Hematopoietic multipotent progenitor cell treated with erythropoietin and hydrocortisone succinate and interleukin-3 and kit ligand, for 6 days (in vitro differentiated cells): ENCODE results near the gene ADCY10.
"Not testable (repeated sequence)": the region's sequence is repeated elsewhere in the genome, so short reads cannot be mapped to it uniquely, and the experiment has no call there.

Experiments used
- DNase-seq: peaks from one replicate; pipeline ENCODE4 v3.0.0-alpha.2; 2015

ADCY10 gene

GRCh38 chr1:167913895-167914496 is at the start of gene ADCY10:
ADCY10 (minus strand) TSS chr1:167914134; CDS start chr1:167905140, 8,994 bp downstream.
- DNase-seq: no peak

- no peak for DNase-seq
Observed at GRCh38 chr1:167957710-167958109, 43.8 kb upstream of the ADCY10 start.

- DNase-seq: no peak
Observed at GRCh38 chr1:167955915-167956314, 42.0 kb upstream of the ADCY10 start.

GRCh38 chr1:167950569-167950968 is 36.6 kb upstream of the ADCY10 start:
- DNase-seq: no peak

- DNase-seq: peak; percentile 43
Observed at GRCh38 chr1:167949785-167950184, 35.9 kb upstream of the ADCY10 start.

- no peak for DNase-seq
Observed at GRCh38 chr1:167947733-167948132, 33.8 kb upstream of the ADCY10 start.

GRCh38 chr1:167943541-167943940 is 29.6 kb upstream of the ADCY10 start:
- DNase-seq: no peak

GRCh38 chr1:167940264-167940663 is 26.3 kb upstream of the ADCY10 start:
- no peak for DNase-seq

- no peak for DNase-seq
Observed at GRCh38 chr1:167938080-167938636, 24.2 kb upstream of the ADCY10 start.

- no peak for DNase-seq
Observed at GRCh38 chr1:167937709-167938010, 23.7 kb upstream of the ADCY10 start.

GRCh38 chr1:167936930-167937708 is 23.2 kb upstream of the ADCY10 start, which contains the start of gene MPC2:
MPC2 (minus strand) TSS chr1:167937072; CDS start chr1:167935841, 1,231 bp downstream.
- peak; percentile 91 for DNase-seq

GRCh38 chr1:167936068-167936929 is 22.4 kb upstream of the ADCY10 start, which contains the start of gene DCAF6:
DCAF6 (plus strand) TSS chr1:167936683; CDS start chr1:167936912, 229 bp downstream.
- DNase-seq: peak; percentile 99

GRCh38 chr1:167935216-167936067 is 21.5 kb upstream of the ADCY10 start:
- peak; percentile 63 for DNase-seq

GRCh38 chr1:167934426-167935215 is 20.7 kb upstream of the ADCY10 start:
- peak; percentile 56 for DNase-seq

- DNase-seq: no peak
Observed at GRCh38 chr1:167933788-167934187, 19.9 kb upstream of the ADCY10 start.

- DNase-seq: no peak
Observed at GRCh38 chr1:167929725-167930124, 15.8 kb upstream of the ADCY10 start.

- not testable (repeated sequence) for DNase-seq
Observed at GRCh38 chr1:167928919-167929318, 15.0 kb upstream of the ADCY10 start.

GRCh38 chr1:167928457-167928852 is 14.5 kb upstream of the ADCY10 start:
- DNase-seq: no peak

- no peak for DNase-seq
Observed at GRCh38 chr1:167927046-167927754, 13.3 kb upstream of the ADCY10 start.

- no peak for DNase-seq
Observed at GRCh38 chr1:167926486-167926997, 12.6 kb upstream of the ADCY10 start.
